Mesenchymal stem cell (in vitro differentiated cells and primary cell): ENCODE results near the gene PDK4.
A peak's percentile ranks its signal among the peaks of the same experiment; 100 is the strongest.

Experiments
- DNase-seq: peaks from one replicate; pipeline ENCODE4 v3.0.0-alpha.2; 2013
- H2AFZ ChIP-seq: one replicate; pipeline ENCODE4 v1.6.1; 2013; ENCODE audit warnings: low read depth, mild to moderate bottlenecking, control low read depth, inconsistent platforms, low read length, moderate library complexity
- H2AK5ac ChIP-seq: 2 replicates; pipeline ENCODE4 v1.6.1; 2013; ENCODE audit warnings: low read length, moderate library complexity, mild to moderate bottlenecking, inconsistent platforms; ENCODE audit not compliant: severe bottlenecking
- H2BK120ac ChIP-seq: one replicate; pipeline ENCODE4 v1.6.1; 2013; ENCODE audit warnings: low read depth, mild to moderate bottlenecking, inconsistent platforms, low read length, moderate library complexity
- H2BK12ac ChIP-seq, 2 experiments: one replicate each; pipeline ENCODE4 v1.6.1; 2013; ENCODE audit warnings: inconsistent platforms in 2 of 2, low read length in 2 of 2, mild to moderate bottlenecking in 2 of 2, moderate library complexity in 2 of 2, control low read depth in 1 of 2
- H2BK15ac ChIP-seq: one replicate; pipeline ENCODE4 v1.6.1; 2013; ENCODE audit warnings: mild to moderate bottlenecking, low read depth, inconsistent platforms; ENCODE audit not compliant: poor library complexity, severe bottlenecking
- H2BK5ac ChIP-seq: 2 replicates; pipeline ENCODE4 v1.6.1; 2013; ENCODE audit warnings: low read depth, mild to moderate bottlenecking, low read length, control low read depth, inconsistent platforms; ENCODE audit not compliant: poor library complexity, severe bottlenecking
- H3K14ac ChIP-seq, 2 experiments: one replicate each; pipeline ENCODE4 v1.6.1; 2013; ENCODE audit warnings: inconsistent platforms in 2 of 2, low read length in 2 of 2, control low read depth in 1 of 2, mild to moderate bottlenecking in 1 of 2, moderate library complexity in 1 of 2
- H3K18ac ChIP-seq, 2 experiments: one replicate each; pipeline ENCODE4 v1.6.1; 2013; ENCODE audit warnings: inconsistent platforms in 2 of 2, low read length in 2 of 2, control low read depth in 1 of 2, low read depth in 1 of 2, mild to moderate bottlenecking in 1 of 2
- H3K23ac ChIP-seq, 2 experiments: one replicate each; pipeline ENCODE4 v1.6.1; 2013; ENCODE audit warnings: inconsistent platforms in 2 of 2, low read length in 2 of 2, mild to moderate bottlenecking in 2 of 2, moderate library complexity in 2 of 2, control low read depth in 1 of 2
- H3K27ac ChIP-seq: 2 replicates; pipeline ENCODE4 v1.5.1; 2013; ENCODE audit warnings: mild to moderate bottlenecking, moderate library complexity, low read length, control low read depth, inconsistent platforms; ENCODE audit not compliant: poor library complexity, severe bottlenecking
- H3K27me3 ChIP-seq, 2 experiments: 2 replicates each; pipeline versions ENCODE4 v1.6.1 to v1.7.0; 2013; ENCODE audit warnings: low read length in 2 of 2, mild to moderate bottlenecking in 2 of 2, moderate library complexity in 2 of 2, control low read depth in 1 of 2, inconsistent platforms in 1 of 2; ENCODE audit not compliant: control insufficient read depth in 1 of 2, insufficient read depth in 1 of 2
- H3K36me3 ChIP-seq, 2 experiments: 2 replicates each; pipeline versions ENCODE4 v1.6.1 to v1.7.0; 2013; ENCODE audit warnings: low read length in 2 of 2, control low read depth in 1 of 2, inconsistent platforms in 1 of 2, low read depth in 1 of 2, mild to moderate bottlenecking in 1 of 2; ENCODE audit not compliant: insufficient read depth in 2 of 2, control insufficient read depth in 1 of 2
- H3K4ac ChIP-seq, 2 experiments: one replicate each; pipeline ENCODE4 v1.6.1; 2013; ENCODE audit warnings: inconsistent platforms in 2 of 2, low read length in 2 of 2, mild to moderate bottlenecking in 2 of 2, moderate library complexity in 2 of 2, control low read depth in 1 of 2, low read depth in 1 of 2
- H3K4me1 ChIP-seq: 2 replicates; pipeline ENCODE4 v1.6.1; 2013; ENCODE audit warnings: low read depth, low read length, control low read depth; ENCODE audit not compliant: control insufficient read depth, insufficient read depth
- H3K4me2 ChIP-seq: 2 replicates; pipeline ENCODE4 v1.6.1; 2013; ENCODE audit warnings: low read length, mild to moderate bottlenecking, inconsistent platforms; ENCODE audit not compliant: poor library complexity, severe bottlenecking
- H3K4me3 ChIP-seq, 2 experiments: 2 replicates each; pipeline versions ENCODE4 v1.5.1 to v1.7.0; 2013; ENCODE audit warnings: low read length in 2 of 2, mild to moderate bottlenecking in 2 of 2, control low read depth in 1 of 2, low read depth in 1 of 2; ENCODE audit not compliant: insufficient read depth in 1 of 2
- H3K79me1 ChIP-seq: replicated peaks from 2 replicates; pipeline ENCODE4 v1.6.1; 2013; ENCODE audit warnings: mild to moderate bottlenecking, control low read depth, low read length, inconsistent platforms; ENCODE audit not compliant: poor library complexity, severe bottlenecking
- H3K9ac ChIP-seq: 2 replicates; pipeline ENCODE4 v1.7.0; 2013; ENCODE audit warnings: mild to moderate bottlenecking, low read length, moderate library complexity
- H3K9me3 ChIP-seq: 2 replicates; pipeline ENCODE4 v1.7.0; 2013; ENCODE audit warnings: mild to moderate bottlenecking, low read length; ENCODE audit not compliant: control insufficient read depth
- H4K8ac ChIP-seq: one replicate; pipeline ENCODE4 v1.6.1; 2013; ENCODE audit warnings: inconsistent platforms, mild to moderate bottlenecking, low read length, moderate library complexity
- H4K91ac ChIP-seq: one replicate; pipeline ENCODE4 v1.6.1; 2013; ENCODE audit warnings: mild to moderate bottlenecking, low read length, inconsistent platforms
- WGBS: methylation state at CpG from one replicate; pipeline ENCODE4 v1.1.7; 2013; ENCODE audit warnings: mixed read lengths; 5-methylcytosine and 5-hydroxymethylcytosine counted together

PDK4 gene

GRCh38 chr7:95545673-95546072, 50.6 kb downstream of the PDK4 start:
- Histone ChIP-seq H3K9me3 (no peaks in the 10 kb centered on the region), H2BK5ac (no peak overlapping the region), H3K14ac (no peak overlapping the region), H3K4me3 (peak overlapping the region in 1 of 2 experiments; percentile 74), H2BK120ac (no peak overlapping the region), H2AK5ac (no peak overlapping the region), H3K4me1 (peaks cover 8% of the 10 kb centered on the region), H3K18ac (no peak overlapping the region), H4K8ac (no peak overlapping the region), H4K91ac (no peak overlapping the region), H2BK12ac (no peak overlapping the region), H3K4ac (no peak overlapping the region), H3K9ac (peak overlapping the region; percentile 91), H3K36me3 (no peaks in the 10 kb centered on the region), H3K4me2 (no peak overlapping the region), H2AFZ (no peak overlapping the region), H3K79me1 (no peaks in the 10 kb centered on the region), H3K27ac (no peak overlapping the region), H3K27me3 (no peaks in the 10 kb centered on the region), H2BK15ac (no peak overlapping the region), H3K23ac (no peak overlapping the region)
- DNase-seq = no peak
- 100% methylated on average over 1 of the region's 1 CpG for WGBS

DNA sequence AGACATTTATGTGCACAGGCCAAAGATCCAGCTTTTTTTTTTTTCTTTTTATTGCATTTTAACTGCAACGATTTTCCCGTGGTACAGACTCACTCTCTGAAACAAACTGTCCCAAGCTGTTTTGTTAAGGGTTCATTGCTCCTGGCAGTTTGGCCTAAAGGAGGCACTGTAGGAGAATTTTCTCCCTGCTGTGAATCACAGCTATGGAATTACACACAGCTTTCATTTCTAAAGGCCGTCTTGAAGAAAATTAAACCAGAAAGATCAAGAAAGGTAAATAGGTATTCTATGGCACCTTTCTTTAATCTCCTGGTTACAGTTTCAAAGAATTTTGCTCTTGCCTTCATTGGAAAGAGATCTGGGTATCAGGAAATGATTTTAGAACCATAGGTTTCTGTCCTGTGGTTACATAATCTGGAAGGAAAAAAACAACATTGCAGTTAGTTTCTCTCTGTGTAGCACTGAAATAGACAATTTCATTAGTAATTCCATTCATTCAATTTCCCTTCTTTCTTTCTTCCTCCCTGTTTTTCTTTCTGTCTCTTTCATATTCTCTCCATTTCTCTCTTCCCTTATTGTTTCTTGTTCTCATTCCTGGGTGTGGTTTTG, 51.2 kb downstream of the PDK4 start:
- Histone ChIP-seq H2AFZ (no peak overlapping the region), H3K9ac (peak overlapping the region; percentile 91), H3K4me2 (peak overlapping the region; percentile 20), H4K91ac (no peak overlapping the region), H2BK5ac (no peak overlapping the region), H3K79me1 (no peaks in the 10 kb centered on the region), H3K4me1 (peaks cover 6% of the 10 kb centered on the region), H3K18ac (no peak overlapping the region), H3K27ac (no peak overlapping the region), H3K36me3 (no peaks in the 10 kb centered on the region), H3K4me3 (peak overlapping the region in 1 of 2 experiments; percentile 74), H4K8ac (no peak overlapping the region), H3K9me3 (no peaks in the 10 kb centered on the region), H2BK15ac (no peak overlapping the region), H3K23ac (no peak overlapping the region), H2BK120ac (no peak overlapping the region), H2AK5ac (no peak overlapping the region), H3K27me3 (no peaks in the 10 kb centered on the region), H2BK12ac (no peak overlapping the region), H3K14ac (no peak overlapping the region), H3K4ac (peak overlapping the region in 1 of 2 experiments; percentile 41)
- WGBS = 32% methylated on average over 2 of the region's 3 CpGs
- peak; percentile 77 for DNase-seq

- Histone ChIP-seq H3K4ac (no peak overlapping the region), H2BK5ac (no peak overlapping the region), H2AFZ (no peak overlapping the region), H4K8ac (no peak overlapping the region), H2BK120ac (no peak overlapping the region), H2BK12ac (no peak overlapping the region), H3K27me3 (no peaks in the 10 kb centered on the region), H3K4me2 (no peak overlapping the region), H2BK15ac (no peak overlapping the region), H3K14ac (no peak overlapping the region), H3K27ac (no peak overlapping the region), H3K18ac (no peak overlapping the region), H3K4me3 (no peak overlapping the region), H2AK5ac (no peak overlapping the region), H3K79me1 (no peaks in the 10 kb centered on the region), H3K9me3 (no peaks in the 10 kb centered on the region), H3K9ac (no peak overlapping the region), H3K36me3 (no peaks in the 10 kb centered on the region), H3K4me1 (peaks cover 4% of the 10 kb centered on the region), H3K23ac (no peak overlapping the region), H4K91ac (no peak overlapping the region)
- WGBS = 50% methylated on average over 1 of the region's 1 CpG
- peak; percentile 19 for DNase-seq
Measured at GRCh38 chr7:95544171-95544570, 52.1 kb downstream of the PDK4 start.

GRCh38 chr7:95543312-95543711, 53.0 kb downstream of the PDK4 start:
- no peak overlapping the region for H3K23ac ChIP-seq
- H4K8ac ChIP-seq = no peak overlapping the region
- no peak overlapping the region for H2BK15ac ChIP-seq
- H3K9me3 ChIP-seq = no peaks in the 10 kb centered on the region
- no peak overlapping the region for H3K4ac ChIP-seq
- no peak overlapping the region for H3K9ac ChIP-seq
- H3K36me3 ChIP-seq = no peaks in the 10 kb centered on the region
- no peak for DNase-seq
- no peak overlapping the region for H3K27ac ChIP-seq
- no peak overlapping the region for H3K18ac ChIP-seq
- H2BK120ac ChIP-seq = no peak overlapping the region
- no peaks in the 10 kb centered on the region for H3K27me3 ChIP-seq
- no peak overlapping the region for H2AK5ac ChIP-seq
- no peak overlapping the region for H3K14ac ChIP-seq
- 93% methylated on average over 6 of the region's 6 CpGs for WGBS
- H3K4me1 ChIP-seq = peaks cover 4% of the 10 kb centered on the region
- H3K4me2 ChIP-seq = no peak overlapping the region
- no peak overlapping the region for H4K91ac ChIP-seq
- H2AFZ ChIP-seq = no peak overlapping the region
- H3K79me1 ChIP-seq = no peaks in the 10 kb centered on the region
- H3K4me3 ChIP-seq = no peak overlapping the region
- no peak overlapping the region for H2BK12ac ChIP-seq
- H2BK5ac ChIP-seq = no peak overlapping the region
